Type B pancreatic cell (in vitro differentiated cells): ENCODE measurements around the gene E4F1. TPM values are rescaled to one million over a fixed set of nuclear protein-coding genes. Genes with fewer than 3 reads are reported as not detected.

Source experiments
- DNase-seq: peaks from one replicate; pipeline ENCODE4 v3.0.0; 2021; ENCODE audit warnings: mixed read lengths; ENCODE audit not compliant: unreplicated experiment; ENCODE audit errors: extremely low spot score
- H3K27ac Mint-ChIP-seq: 2 replicates; pipeline ENCODE4 v1.8.0; 2021; ENCODE audit warnings: mild to moderate bottlenecking, mixed read lengths
- H3K27me3 Mint-ChIP-seq: 2 replicates; pipeline ENCODE4 v1.8.0; 2021; ENCODE audit warnings: mixed read lengths
- H3K36me3 Mint-ChIP-seq: 2 replicates; pipeline ENCODE4 v1.8.0; 2021; ENCODE audit warnings: mixed read lengths
- H3K4me1 Mint-ChIP-seq: one replicate; pipeline ENCODE4 v1.8.0; 2021; ENCODE audit warnings: mixed read lengths; ENCODE audit not compliant: unreplicated experiment
- H3K4me3 Mint-ChIP-seq: 2 replicates; pipeline ENCODE4 v1.8.0; 2021; ENCODE audit warnings: mild to moderate bottlenecking, mixed read lengths
- H3K9me3 Mint-ChIP-seq: 2 replicates; pipeline ENCODE4 v1.8.0; 2021; ENCODE audit warnings: mixed read lengths
- total RNA-seq: library from RNA; stranded (reverse); gene quantifications from 2 replicates; pipeline ENCODE4 v1.2.1, GENCODE V29; 2021; ENCODE audit warnings: low replicate concordance
- TF ChIP-seq, protein P1 (sequence below): fragments of 200-600 bp; sonication (generic); conservative IDR thresholded peaks from 2 replicates; pipeline ENCODE4 v1.5.0; 2021; ENCODE audit warnings: antibody characterized with exemption, mild to moderate bottlenecking

The E4F1 gene
- total RNA-seq, 1 donor from 2014 or later, result 30.4 TPM

GRCh38 chr16:2223942-2224486 lies 623 bp downstream of the E4F1 start:
- Mint-ChIP-seq H3K4me1 (peaks cover 4% of the 10 kb centered on the region), H3K27me3 (no peaks in the 10 kb centered on the region), H3K9me3 (no peaks in the 10 kb centered on the region), H3K27ac (peak overlapping the region; percentile 59), H3K4me3 (peak overlapping the region; percentile 86), H3K36me3 (no peaks in the 10 kb centered on the region)
- TF ChIP-seq, protein P1, sequence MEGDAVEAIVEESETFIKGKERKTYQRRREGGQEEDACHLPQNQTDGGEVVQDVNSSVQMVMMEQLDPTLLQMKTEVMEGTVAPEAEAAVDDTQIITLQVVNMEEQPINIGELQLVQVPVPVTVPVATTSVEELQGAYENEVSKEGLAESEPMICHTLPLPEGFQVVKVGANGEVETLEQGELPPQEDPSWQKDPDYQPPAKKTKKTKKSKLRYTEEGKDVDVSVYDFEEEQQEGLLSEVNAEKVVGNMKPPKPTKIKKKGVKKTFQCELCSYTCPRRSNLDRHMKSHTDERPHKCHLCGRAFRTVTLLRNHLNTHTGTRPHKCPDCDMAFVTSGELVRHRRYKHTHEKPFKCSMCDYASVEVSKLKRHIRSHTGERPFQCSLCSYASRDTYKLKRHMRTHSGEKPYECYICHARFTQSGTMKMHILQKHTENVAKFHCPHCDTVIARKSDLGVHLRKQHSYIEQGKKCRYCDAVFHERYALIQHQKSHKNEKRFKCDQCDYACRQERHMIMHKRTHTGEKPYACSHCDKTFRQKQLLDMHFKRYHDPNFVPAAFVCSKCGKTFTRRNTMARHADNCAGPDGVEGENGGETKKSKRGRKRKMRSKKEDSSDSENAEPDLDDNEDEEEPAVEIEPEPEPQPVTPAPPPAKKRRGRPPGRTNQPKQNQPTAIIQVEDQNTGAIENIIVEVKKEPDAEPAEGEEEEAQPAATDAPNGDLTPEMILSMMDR, result no peak
- no peak for DNase-seq

DNA sequence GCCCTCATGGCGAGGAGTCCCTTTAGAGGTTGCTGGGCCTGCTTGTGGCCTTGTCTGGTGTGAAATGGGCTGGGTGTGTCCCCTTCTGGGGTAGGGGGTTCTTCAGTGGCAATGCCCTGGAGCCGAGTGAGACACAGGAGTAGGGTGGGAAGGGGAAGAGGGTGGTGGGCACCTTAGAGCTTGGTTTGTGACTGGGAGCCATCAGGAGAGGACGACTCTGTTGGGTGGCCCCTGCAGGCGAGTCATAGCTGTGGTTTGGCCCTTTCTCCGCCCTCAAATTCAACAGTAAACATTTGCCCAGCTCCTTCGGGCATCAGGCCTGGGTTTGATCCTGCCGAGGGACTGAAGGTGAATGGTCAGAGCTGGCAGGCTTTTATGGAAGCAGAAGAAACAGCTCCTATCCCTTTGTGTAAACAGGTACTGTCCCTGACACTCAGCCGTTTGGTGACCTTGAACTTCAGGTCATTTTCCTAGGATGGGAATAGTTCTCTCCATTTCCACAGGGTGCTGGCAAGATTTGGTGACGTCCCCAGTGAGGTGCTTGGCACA lies 2.9 kb downstream of the E4F1 start:
- Mint-ChIP-seq H3K4me1 (peaks cover 4% of the 10 kb centered on the region), H3K36me3 (no peaks in the 10 kb centered on the region), H3K27ac (no peak overlapping the region), H3K4me3 (peak overlapping the region; percentile 59), H3K9me3 (no peaks in the 10 kb centered on the region), H3K27me3 (no peaks in the 10 kb centered on the region)
- TF ChIP-seq, protein P1, result no peak
- no peak for DNase-seq

DNA sequence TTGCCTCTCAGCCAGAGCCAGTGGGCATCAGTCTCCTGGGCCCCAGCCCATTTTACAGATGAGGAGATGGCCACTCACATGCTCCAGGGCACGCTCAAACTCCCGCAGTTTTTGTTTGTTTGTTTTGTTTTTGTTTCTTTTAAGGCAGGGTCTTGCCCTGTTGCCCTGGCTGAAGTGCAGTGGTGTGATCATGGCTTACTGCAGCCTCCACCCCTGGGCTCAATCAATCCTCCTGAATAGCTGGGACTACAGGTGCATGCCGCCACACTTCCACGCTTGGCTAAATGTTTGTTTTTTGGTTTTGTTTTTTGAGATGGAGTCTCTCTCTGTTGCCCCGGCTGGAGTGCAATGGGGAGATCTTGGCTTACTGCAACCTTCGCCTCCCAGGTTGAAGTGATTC lies 3.5 kb downstream of the E4F1 start:
- Mint-ChIP-seq H3K27me3 (no peaks in the 10 kb centered on the region), H3K4me1 (peaks cover 4% of the 10 kb centered on the region), H3K4me3 (no peak overlapping the region), H3K36me3 (no peaks in the 10 kb centered on the region), H3K27ac (peak overlapping the region; percentile 35), H3K9me3 (no peaks in the 10 kb centered on the region)
- no peak for DNase-seq
- TF ChIP-seq, protein P1, result no peak

GRCh38 chr16:2228161-2228824 lies 4.9 kb downstream of the E4F1 start:
- no peaks in the 10 kb centered on the region for H3K36me3 Mint-ChIP-seq
- H3K4me1 Mint-ChIP-seq, result peaks cover 4% of the 10 kb centered on the region
- H3K27ac Mint-ChIP-seq, result no peak overlapping the region
- TF ChIP-seq, protein P1, result no peak
- no peak for DNase-seq
- no peak overlapping the region for H3K4me3 Mint-ChIP-seq
- H3K9me3 Mint-ChIP-seq, result no peaks in the 10 kb centered on the region
- H3K27me3 Mint-ChIP-seq, result no peaks in the 10 kb centered on the region

GRCh38 chr16:2229091-2229490 lies 5.7 kb downstream of the E4F1 start:
- no peaks in the 10 kb centered on the region for H3K36me3 Mint-ChIP-seq
- H3K4me1 Mint-ChIP-seq, result peaks cover 4% of the 10 kb centered on the region
- no peak overlapping the region for H3K27ac Mint-ChIP-seq
- TF ChIP-seq, protein P1, result no peak
- no peak for DNase-seq
- H3K27me3 Mint-ChIP-seq, result no peaks in the 10 kb centered on the region
- H3K9me3 Mint-ChIP-seq, result no peaks in the 10 kb centered on the region
- no peak overlapping the region for H3K4me3 Mint-ChIP-seq
